ENCODE data around the gene SLC25A41.

The SLC25A41 gene

DNA sequence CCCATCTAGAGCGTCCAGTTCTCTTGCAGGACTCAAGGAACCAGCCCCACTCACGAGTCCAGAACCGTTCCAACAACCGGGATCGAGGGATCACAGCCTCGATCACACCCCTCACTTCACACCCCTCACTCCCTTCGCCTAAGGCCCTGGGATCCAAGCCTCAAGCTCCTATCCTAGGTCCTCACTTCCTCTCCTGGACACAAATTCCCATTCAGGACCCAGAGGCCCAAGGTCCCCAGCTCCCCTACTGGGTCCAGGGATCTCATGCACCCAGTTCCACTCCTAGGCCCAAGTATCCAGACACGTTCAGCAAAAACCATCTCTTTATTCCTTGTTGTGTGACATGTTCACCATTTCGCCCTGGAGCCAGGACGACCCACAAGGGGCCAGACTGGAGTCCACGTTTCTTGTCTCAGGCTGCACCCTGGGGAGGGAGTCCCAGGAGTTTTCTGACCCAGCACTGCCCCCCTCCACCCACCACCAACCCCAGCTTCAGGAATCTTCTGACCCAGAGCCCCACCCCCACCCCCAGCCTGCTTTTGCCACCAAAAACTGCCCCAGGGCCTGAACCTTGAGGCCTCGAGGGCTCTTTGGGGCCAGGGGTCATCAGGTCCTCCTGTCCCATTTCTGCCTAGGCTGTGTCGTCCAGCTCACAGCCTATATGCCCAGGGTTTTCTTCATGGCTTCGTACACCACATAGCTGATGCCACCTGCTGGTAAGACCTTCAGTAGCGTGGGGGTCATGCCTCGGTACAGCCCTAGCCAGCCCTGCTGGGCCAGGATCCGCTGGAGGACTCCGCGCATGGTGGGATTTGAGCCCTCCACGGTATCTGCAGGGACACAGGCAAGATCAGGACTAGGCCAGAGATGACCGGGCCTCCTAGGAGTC is 7.6 kb downstream of the SLC25A41 start:
- no peak for DNase-seq

DNA sequence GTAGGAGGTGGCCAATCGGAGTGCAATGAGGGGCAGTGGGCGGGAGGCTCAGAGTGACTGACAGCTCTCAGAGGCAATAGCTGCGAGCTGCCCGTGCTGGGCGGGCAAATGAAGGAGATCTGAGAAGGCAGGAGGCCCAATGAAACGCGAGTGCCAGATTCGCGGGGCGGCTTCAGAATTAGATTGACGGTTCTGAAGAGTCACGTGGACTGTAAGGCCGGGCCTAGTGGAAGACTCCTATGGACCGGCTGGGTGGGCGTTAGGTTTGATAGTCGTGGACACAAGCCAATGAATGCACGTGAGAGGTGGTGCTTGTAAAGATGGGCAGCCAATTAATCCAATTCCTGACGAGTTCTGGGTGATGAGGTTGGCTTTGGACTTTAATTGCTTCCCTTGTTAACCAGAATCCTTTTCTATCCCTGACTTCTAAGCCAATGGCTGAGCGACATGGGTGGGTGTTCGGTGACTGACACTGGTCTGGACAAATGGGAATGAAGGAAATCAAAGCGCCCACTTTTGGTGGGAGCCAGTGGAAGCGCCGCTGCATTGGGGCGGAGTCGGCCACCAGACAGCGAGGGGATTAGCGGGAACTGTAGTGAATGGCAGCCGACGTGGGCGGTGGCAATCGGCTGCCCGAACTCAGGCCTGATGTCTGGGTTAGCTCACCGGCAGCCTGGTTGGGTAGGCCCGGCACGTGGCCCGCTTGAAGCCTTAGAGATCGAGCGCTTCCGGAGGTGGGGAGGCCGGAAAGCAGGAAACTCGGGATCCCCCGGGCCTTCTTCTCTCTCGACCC is 8.4 kb downstream of the SLC25A41 start:
- peak; percentile 100 for DNase-seq

DNA sequence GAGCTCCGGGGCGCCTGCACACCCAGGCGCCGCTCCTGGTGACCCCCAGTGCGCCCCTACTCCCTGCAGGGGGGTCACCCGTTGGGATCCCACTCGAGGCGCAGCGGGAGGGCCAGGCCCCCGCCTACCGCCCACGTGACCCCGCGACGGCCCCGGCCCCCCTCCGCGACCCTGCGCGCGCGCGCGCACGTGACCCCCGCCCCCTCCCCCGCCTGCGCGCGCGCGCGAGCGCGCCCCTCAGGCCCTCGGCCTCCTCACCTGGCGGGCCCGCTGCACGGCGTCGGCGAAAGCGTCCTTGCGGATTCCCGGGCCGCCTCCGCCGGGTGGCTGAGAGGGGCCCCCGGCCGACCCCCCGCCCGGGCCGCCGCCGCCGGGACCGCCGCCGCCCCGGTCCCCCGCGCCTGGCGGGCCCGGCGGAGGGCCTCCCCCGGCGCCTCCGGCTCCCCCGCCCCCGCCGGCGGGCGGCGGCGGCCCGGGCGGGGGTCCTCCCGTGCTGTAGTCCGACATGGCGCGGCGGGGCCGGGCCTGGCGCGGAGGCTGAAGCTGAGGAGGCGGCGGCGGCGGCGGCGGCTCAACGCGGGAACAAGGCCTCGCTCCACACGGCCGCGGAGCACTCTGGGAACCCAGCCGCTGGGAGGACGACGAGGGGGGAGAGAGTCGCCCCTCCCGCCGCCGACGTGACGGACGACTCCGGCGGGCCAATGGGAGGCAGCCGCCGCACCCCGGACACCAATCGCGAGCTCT is 9.2 kb downstream of the SLC25A41 start, which contains the start of gene KHSRP:
Gene KHSRP (minus strand): TSS at position 617 of the 744 bp plus-strand sequence. CDS start 110 bp downstream, at position 507.
- DNase-seq, result peak; percentile 32

DNA sequence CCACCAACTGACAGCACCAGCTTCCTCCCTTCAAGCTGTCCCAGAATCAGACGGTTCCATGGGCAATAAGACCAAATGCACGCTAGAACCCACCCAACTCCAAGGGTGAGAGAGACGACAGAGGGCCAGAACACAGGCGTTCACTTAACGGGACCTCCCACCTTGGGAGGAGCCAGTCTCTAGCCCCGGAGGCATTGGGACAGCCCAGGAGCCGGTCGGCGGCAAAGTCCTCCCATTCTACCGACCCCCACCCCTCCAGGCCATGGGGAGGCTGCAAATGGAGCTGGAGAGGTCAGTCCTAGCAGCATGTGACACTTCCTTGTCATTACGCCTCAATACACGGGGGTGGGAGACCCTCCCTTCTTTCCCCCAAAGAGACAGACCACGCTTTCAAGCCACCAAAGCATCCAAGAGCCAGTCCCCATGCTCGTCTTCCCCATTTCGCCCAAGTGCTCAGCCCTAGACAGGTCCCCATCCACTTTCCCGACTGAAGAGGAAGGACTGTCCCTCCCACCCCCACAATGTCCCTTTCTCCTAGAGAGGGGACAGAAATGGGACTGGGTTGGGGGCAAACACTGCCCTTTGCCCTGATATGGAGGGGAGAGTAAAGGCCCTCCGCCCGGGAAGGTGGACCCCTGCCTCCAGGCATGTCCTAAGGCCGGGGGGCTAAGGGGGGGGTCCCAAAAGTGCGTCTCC is 9.9 kb downstream of the SLC25A41 start:
- peak; percentile 50 for DNase-seq

DNA sequence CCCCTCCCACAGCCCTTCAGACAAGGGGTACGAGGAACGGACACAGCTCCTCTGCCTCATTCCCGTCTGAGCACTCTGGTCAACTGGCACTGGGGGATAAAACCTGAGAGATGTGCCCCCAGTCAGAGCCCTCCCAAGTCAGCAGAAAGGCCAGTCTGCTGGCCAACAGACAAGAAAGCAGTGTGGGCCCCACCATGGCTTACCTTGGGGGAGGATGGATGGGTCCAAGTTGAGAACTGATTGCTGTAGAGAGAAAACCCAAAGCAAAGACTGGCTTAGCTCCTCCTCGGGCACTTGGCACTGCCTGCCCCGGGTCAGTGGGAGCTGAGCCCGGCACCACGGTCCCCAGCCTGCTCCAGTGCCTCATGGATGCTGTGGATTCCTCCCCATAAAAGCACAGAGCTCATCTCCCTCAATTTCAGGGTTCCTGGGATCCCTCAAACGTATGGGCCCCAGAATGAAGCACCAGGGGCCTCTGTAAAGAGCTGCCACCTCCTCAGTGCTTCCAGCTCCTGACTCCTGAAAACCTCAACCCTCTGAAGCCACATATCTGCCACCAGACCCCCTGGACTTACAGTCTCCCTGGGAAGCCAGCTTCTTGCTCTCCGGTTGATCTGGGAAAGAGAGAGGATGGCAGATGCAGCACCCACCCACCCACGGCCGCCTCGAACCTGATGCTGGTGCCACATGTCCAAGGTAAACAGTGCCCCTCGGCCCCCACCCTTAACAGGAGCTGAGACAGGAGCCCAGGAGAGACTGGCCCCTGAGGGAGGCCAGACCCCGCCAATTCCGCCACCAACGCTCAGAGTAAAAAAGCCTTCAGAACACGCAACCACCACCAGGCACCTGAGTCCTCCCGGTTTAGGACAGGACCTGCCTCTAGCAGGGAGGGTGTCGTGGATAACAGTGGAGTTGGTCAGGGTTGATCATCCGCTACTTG is 12.2 kb downstream of the SLC25A41 start:
- no peak for DNase-seq

DNA sequence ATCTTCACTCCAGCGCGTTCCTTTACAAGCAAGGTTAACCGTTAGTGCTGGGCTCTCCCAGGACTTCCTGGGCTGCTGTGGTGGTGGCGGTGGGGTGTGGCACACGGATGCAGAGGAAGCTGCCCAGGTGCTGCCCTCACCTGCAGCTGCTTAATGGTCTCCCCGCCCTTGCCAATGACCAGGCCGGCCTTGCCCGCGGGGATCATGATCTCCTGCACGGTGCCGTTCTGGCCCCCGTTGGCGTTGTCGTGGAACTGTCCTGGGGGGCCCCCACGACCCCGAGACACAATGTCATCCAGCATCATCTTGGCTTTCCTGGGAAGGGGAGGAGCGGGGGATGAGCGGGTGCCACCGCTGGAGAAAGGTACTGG is 15.0 kb downstream of the SLC25A41 start:
- no peak for DNase-seq

DNA sequence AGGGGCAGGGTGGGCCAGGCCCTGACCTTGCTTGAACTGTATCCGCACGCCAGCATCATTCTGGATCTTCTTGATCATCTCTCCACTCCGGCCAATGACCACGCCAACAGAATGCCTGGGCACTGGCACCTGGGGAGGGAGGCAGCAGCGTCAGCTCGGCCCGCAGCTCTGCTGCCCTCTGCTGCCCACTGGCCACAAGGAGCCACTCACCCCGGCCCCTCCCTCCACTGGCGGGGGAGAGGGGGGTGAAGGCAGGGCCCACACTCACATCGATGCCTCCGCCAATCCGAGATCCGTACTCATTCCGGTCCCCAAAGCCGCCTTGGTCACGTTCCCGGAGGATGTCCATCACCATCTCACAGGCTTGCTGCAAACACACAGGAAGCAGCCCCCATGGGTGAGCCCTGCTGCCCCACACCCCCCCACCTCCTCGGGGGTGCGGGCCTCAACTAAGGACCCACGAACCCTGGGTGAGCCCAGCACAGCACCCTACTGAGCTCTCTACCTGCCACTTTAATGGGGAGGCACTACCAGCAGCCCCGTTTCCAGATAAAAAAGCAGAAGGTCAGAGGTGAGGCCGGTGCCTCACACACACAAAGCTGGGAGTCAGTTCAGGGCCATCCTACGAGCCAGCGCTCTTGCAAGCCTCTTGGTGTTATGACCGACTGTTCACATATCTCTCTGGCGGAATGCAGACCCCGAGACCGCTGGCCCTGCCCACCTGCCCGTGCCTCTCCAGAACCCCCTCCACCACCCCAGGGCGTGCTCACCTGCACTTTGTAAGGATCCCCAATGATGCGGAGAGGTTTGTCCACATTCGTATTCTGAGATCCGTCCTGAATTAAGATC is 15.6 kb downstream of the SLC25A41 start:
- no peak for DNase-seq

DNA sequence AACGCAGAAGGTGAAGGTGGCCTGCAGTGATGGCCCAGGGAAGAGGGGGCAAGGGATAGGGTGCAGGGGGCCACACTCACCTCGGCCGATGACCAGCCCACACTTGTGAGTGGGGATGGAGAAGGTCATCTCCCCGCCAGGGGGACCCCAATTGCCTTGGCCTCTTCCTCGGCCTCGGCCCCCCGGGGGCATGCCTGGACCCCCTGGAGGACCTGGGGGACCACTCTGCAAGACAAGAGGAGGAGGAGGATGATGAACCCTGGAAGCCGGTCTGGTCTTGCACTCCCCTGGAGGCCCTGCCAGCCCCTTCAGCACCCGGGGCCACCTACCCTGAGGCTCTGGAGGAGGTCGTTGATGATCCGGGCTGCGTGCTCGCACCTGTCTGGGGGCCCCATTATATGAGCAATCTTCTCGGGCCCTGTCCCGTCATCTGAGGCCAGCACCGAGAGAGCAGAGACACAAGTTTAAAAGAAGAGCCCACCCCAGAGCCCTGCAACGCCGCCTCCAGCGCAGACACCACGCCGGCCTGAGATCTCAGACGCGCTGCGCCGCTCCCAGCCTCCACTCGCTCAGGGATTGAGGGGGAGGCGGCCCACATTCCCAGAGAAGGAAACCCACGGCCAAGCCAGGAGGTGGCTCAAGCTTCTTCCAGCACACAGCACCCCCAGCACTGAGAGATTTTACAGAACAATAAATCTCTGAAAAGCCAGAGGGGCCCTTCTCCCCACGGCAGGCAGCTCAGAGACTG is 16.7 kb downstream of the SLC25A41 start:
- no peak for DNase-seq

DNA sequence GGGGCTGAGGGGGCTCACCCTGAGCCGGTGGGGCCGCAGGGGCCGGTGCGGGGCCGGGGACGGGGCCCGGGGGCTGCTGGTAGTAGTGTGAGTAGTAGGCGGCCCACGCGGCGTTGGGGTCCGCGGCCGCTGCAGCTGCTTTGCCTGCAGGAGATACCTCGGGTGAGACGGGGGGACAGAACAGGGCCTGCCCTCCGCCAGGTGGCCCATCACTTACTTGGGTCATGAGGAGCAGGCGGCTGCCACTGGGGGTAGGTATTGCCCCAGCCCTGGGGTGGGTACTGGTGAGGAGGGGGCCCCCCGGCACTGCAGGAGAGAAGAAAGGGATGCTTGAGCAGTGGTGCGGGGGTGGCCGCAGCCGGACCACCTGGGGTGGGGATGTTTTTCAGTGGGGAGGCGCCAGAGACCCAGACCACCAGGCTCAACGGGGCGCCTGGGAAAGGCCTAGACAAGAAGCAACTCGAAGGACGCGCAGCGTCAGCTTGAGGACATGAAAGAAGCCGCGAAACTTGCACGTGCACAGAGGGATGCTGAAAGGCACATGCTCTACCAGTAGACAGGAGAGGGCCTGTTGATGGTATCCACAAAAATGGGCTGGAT is 17.9 kb downstream of the SLC25A41 start:
- no peak for DNase-seq

DNA sequence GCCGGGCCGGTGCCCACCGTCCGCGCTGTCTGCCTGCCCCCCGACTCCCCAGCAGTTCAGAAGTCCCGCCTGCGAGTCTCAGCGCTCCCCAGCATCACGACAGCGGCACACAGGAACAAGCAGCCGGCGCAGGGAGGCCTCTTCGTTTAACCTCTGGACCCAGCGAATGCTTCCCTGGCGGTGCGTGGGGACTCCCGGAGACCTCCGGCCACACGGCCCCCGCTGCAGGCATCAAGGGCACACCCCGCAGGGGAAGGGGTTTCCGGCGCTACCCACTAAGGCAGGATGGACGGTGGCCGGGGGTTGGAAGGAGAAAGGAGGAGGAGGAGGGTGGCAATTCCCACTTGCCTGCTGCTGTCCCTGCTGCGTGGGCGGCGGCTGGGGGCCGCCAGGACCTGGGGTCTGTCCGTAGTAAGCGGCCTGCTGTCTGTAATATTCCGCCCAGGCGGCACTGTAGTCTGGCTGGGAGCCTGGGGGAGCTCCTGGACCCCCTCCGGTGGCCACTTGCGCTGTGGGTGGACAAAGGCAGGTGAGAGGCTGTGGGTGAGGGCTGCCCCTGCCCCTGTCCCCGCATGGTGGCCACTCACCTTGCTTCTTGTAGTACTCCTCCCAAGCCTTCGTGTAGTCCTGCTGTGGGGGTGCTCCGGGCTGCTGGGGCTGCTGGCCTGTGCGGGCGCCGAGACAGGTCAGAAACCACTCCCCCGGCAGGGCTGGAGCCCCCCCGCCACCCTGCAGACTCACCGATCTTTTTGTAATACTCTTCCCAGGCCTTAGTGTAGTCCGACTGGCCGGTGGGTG is 18.6 kb downstream of the SLC25A41 start:
- no peak for DNase-seq

DNA sequence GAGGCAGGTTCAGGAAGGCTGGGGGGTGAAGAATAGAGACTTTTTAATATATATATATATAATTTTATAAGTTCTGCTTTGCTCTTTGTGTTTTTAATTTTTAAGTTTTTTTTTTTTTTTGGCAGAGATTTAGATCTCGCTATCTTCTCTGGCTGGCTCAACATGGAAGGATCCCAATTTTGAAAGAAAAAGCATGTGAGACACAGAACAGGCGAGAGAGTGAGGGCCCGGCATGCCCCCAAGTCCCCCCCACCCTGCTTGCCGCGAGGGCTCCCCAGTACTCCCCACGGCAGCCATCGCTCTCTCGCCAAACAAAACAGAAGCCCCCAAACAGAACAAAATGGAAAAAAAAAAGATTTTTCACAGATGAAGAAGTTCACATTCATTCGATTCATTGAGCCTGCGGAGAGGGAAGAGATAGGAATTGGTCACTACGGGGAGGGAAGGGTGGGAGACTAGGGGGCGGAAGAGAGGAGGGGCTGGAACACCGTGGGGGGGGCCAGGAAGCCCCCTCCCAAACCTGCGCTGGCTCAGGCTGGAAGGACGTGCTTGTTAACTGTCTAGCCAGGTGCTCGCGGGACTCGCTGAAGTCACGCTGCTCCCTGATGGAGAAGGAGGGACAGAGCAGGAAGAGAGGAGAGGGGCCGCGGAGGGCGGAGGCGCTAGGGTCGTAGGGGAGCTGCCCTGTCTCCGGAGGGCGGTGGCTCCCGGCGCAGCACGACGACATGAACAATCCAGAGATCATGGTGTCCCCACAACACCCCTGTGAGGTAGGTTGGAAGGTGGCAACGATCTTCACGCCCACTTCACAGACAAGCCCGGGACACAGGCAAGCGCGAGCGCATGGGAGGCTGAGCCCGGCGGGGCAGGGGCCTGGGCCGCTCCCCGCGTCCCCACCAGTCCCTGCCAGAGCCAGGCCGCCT is 19.6 kb downstream of the SLC25A41 start:
- DNase-seq, result no peak

DNA sequence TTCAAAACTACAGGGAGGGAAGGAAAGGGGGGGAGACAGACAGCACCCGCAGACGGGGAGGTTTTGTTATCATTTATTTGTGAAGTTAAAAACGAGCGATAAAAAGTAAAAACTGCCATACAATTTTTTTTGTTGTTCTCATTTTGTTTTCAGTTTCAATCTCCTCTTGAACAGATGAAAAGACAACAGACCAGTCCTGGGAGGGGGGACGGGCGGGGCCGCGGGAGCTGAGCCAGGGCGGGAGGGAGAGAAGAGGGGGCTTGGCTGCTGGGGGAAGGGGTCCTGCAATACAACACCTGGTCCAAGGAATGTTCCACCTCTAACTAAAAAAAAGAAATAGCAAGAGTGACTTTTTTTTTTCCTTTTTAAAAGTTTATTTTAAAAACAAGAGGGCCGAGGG is 20.3 kb downstream of the SLC25A41 start:
- DNase-seq, result no peak

DNA sequence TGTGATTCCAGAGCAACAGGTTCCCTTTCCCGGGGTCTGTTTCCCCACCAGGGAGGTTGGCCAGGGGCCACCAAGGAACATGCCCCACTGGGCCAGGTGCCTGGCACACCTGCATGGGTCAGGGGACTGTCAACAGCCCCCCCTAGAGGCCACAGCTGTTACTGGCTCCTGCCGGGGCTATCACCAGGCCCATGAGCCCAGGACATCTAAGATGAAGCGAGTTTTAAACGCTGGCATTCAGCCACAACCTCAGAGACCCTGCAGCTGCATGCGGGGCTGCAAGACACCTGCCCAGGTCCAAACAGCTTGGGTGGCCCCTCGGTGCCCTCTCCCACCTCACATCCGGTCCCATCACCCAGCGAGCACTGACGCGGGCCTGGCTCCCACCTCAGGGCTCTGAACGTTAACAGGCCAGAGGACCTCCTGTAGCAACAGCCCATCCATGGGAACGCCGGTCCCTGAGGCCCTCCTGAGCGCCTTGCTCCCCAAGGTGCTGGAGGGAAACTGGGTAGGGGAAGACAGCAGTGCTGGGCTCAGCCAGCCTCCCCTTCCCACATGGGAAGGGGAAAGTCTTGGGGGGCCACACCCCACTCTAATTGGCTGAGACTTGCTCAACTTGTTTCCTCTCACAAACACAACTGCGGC is 21.0 kb downstream of the SLC25A41 start:
- DNase-seq, result peak; percentile 55

DNA sequence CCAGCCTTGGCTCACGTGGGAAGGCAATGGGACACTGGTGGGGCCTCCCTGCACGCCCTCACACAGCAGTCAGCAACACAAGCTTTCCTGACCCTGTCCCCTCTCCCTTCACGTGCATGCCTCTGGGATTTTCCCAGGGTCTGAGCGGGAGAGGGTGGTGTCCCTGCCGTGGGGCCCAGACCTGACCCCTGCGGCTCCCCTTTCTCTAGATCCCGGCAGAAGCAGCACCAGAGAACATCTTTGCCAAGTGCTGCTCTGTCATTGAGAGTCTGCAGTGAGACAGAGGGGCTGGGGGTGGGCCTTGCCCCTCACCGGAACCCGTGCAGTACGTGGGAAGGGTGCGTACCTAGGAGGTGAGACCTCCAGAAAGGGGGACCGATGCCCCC is 21.5 kb downstream of the SLC25A41 start:
- DNase-seq, result no peak

DNA sequence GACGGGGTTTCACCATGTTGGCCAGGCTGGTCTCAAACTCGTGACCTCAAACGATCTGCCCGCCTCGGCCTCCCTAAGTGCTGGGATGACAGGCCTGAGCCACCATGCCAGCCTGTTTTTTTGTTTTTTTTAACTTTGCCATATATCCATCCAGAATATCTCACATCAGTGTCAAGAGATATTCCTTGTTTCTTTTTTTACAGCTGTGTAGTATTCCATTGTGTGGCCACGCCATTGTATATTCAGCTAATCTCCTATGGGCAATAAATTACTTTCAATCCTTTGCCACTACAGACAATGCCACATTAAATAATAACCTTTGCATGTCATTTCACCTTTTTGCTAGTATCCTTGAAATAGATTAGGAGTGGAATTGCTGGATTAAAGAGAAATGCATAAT is 24.2 kb downstream of the SLC25A41 start:
- DNase-seq, result no peak

DNA sequence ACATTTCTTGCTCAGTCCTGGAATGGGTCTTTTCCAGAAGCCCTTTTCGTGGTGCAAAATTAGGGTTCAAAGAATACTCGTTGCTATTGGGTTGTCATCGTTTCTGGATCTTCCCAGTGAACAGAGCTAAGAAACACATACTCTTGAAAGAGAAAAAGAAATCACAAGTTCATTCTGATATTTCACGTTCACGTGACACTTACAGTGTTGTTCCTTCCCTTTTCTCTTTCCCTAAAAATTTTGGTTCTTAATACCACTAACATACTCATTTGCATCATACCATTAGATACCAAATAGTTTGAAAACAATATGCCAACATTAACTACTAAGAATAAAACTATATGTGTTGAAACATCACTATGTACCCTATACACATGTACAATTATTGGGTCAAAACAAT is 27.2 kb downstream of the SLC25A41 start:
- DNase-seq, result no peak
